Activated naive CD8-positive, alpha-beta T cell treated with anti-CD3 and anti-CD28 coated beads, Interleukin-2, amount 10 ng/mL, durations not matched to agents 7 days and 5 days (primary cell): ENCODE data around the gene INAFM1. TPM values are rescaled to one million over a fixed set of nuclear protein-coding genes. Genes with fewer than 3 reads are reported as not detected.

Experiments
- microRNA-seq: library from miRNA; unstranded; fragments of <30 nt; microRNA quantifications from one replicate; pipeline ENCODE4 v1.2.0, GENCODE V29; 2022
- total RNA-seq, 2 experiments: library from RNA; stranded (reverse); gene quantifications; one replicate each; pipeline ENCODE4 v1.2.3, GENCODE V29; 2021

INAFM1 gene
- total RNA-seq, 2 experiments from 2014 or later = 14.2 to 15.4 TPM

Small RNA genes within 50 kb of the gene (microRNA-seq; reads per million reads assigned to microRNA genes)
- gene MIR3190 (not detected), gene MIR3191 (not detected)

Other genes with a start within 250 kb of the INAFM1 start
- 10 to 100 TPM; 54.7 to 59.0 TPM for gene TMEM160, start 226.3 kb upstream of the INAFM1 start, total RNA-seq
- 10 to 100 TPM; 84.3 to 86.0 TPM for gene ZC3H4, start 161.1 kb upstream of the INAFM1 start, total RNA-seq
- 100 to 1,000 TPM; 108 to 114 TPM for gene SAE1, start 144.1 kb upstream of the INAFM1 start, total RNA-seq
- 10 to 100 TPM; 29.5 to 29.9 TPM for gene BBC3, start 43.7 kb upstream of the INAFM1 start, total RNA-seq
- 10 to 100 TPM; 37.8 to 39.6 TPM for gene CCDC9, start 18.4 kb upstream of the INAFM1 start, total RNA-seq
- gene C5AR1, start 35.0 kb downstream of the INAFM1 start, total RNA-seq = 1 to 10 TPM; 4.0 to 4.6 TPM
- under 1 TPM; 0.72 to 0.85 TPM for gene C5AR2, start 57.3 kb downstream of the INAFM1 start, total RNA-seq
- 10 to 100 TPM; 13.3 to 15.3 TPM for gene DHX34, start 74.4 kb downstream of the INAFM1 start, total RNA-seq
- under 1 TPM in 1 of 2 experiments, not detected in 1; 0.68 TPM for gene MEIS3, start 144.6 kb downstream of the INAFM1 start, total RNA-seq
- gene SLC8A2, start 197.0 kb downstream of the INAFM1 start, total RNA-seq = under 1 TPM in 1 of 2 experiments, not detected in 1; 0.20 TPM
- 1 to 10 TPM; 8.0 to 8.6 TPM for gene KPTN, start 209.3 kb downstream of the INAFM1 start, total RNA-seq
- gene NAPA, start 240.2 kb downstream of the INAFM1 start, total RNA-seq = 100 to 1,000 TPM in 1 of 2 experiments, 10 to 100 TPM in 1; 96.4 to 103 TPM